Activated CD4-positive, alpha-beta memory T cell treated with anti-CD3 and anti-CD28 coated beads for 36 hours (primary cell): Measurements from ENCODE around the gene POMZP3. TPM values are rescaled to one million over a fixed set of nuclear protein-coding genes. Genes with fewer than 3 reads are reported as not detected.
A peak's percentile ranks its signal among the peaks of the same experiment; 100 is the strongest.
"Not testable (repeated sequence)": the region's sequence is repeated elsewhere in the genome, so short reads cannot be mapped to it uniquely, and the experiment has no call there.

Experiments
- CTCF ChIA-PET: fragments of 350-600 bp; sonication (Branson Sonifier 250); formaldehyde crosslinking; loops from one replicate; lab custom pipeline; 2021; ENCODE audit warnings: antibody characterized with exemption, inconsistent platforms; lab: Charles Lee
- POLR2A ChIA-PET: fragments of 350-600 bp; sonication (Branson Sonifier 250); formaldehyde crosslinking; loops from one replicate; lab custom pipeline; 2021; ENCODE audit warnings: antibody characterized with exemption; lab: Charles Lee
- DNase-seq: peaks from one replicate; pipeline ENCODE4 v3.0.0-alpha.2; 2020
- H3K27ac Mint-ChIP-seq: one replicate; pipeline ENCODE4 v1.8.0; 2021; ENCODE audit warnings: mixed read lengths
- H3K27me3 Mint-ChIP-seq: one replicate; pipeline ENCODE4 v1.8.0; 2021; ENCODE audit warnings: mixed read lengths
- H3K36me3 Mint-ChIP-seq: one replicate; pipeline ENCODE4 v1.8.0; 2021; ENCODE audit warnings: mixed read lengths
- H3K4me1 Mint-ChIP-seq: one replicate; pipeline ENCODE4 v1.8.0; 2021; ENCODE audit warnings: low read depth, mixed read lengths
- H3K4me3 Mint-ChIP-seq: one replicate; pipeline ENCODE4 v1.8.0; 2021; ENCODE audit warnings: mild to moderate bottlenecking, mixed read lengths
- H3K9me3 Mint-ChIP-seq: one replicate; pipeline ENCODE4 v1.8.0; 2021; ENCODE audit warnings: mixed read lengths
- intact Hi-C: fragments of 100-400 bp; cut with micrococcal nuclease; formaldehyde crosslinking; loops from one replicate; pipeline ENCODE4 v1.15.1; 2023
- total RNA-seq, 2 experiments: library from RNA; stranded (reverse); gene quantifications; one replicate each; pipeline ENCODE4 v1.2.3, GENCODE V29; 2021

Gene POMZP3
- total RNA-seq, 2 experiments from 2014 or later, result 29.3 to 29.8 TPM

- H3K36me3 Mint-ChIP-seq, H3K4me3 Mint-ChIP-seq, intact Hi-C loops, H3K27me3 Mint-ChIP-seq, H3K9me3 Mint-ChIP-seq, CTCF ChIA-PET, POLR2A ChIA-PET: not testable (repeated sequence)
- DNase-seq, result peak; percentile 43
- Mint-ChIP-seq H3K27ac (peak overlapping the region; percentile 66), H3K4me1 (peaks cover 47% of the 10 kb centered on the region)
Measured at GRCh38 chr7:76582848-76583631, 44.0 kb downstream of the POMZP3 start.

GRCh38 chr7:76575919-76576655, 51.0 kb downstream of the POMZP3 start:
- H3K9me3 Mint-ChIP-seq, CTCF ChIA-PET, DNase-seq, POLR2A ChIA-PET, H3K27ac Mint-ChIP-seq, H3K4me1 Mint-ChIP-seq, H3K27me3 Mint-ChIP-seq, intact Hi-C loops, H3K36me3 Mint-ChIP-seq, H3K4me3 Mint-ChIP-seq: not testable (repeated sequence)

DNA sequence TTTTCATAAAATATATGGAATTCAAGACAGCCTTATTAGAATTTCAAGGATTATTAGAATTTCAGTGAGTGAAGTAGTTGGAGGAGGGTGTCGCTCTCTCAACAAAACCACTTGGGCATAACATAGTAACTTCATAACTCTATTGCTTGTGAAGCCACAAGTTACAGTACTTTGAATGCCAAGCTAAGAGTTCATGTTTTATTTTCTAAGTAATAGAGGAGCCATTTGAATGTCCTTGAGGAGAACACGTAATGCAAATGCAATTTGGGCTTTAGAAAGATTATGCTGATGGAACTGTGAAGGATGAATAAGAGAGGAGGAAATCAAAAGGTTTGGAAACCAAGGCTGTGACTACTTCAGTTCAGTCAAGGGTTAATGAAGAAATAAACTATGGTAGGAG, 51.6 kb downstream of the POMZP3 start:
- POLR2A ChIA-PET, DNase-seq, H3K4me1 Mint-ChIP-seq, intact Hi-C loops, CTCF ChIA-PET, H3K9me3 Mint-ChIP-seq, H3K27ac Mint-ChIP-seq, H3K27me3 Mint-ChIP-seq, H3K4me3 Mint-ChIP-seq, H3K36me3 Mint-ChIP-seq: not testable (repeated sequence)

DNA sequence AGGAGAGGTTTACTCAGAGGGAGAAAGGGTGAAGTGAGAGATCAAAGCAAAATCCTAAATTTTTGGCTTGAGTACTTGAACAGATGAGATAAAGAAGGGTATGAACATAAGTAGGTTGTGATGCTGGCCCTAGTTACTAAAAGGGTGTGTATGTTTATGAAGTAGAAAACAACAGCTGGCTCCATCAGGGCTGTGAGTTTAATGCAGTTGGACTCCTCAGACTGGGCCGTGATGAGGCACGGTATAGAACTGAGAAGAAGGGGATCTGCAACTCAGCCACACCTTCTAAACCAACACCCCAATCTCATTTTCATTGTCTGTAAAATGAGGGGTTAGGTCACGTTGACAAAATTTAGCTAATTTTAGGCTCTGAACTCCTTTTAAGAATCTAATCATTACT, 54.8 kb downstream of the POMZP3 start:
- DNase-seq, H3K36me3 Mint-ChIP-seq, POLR2A ChIA-PET, CTCF ChIA-PET, H3K27ac Mint-ChIP-seq, H3K4me1 Mint-ChIP-seq, H3K9me3 Mint-ChIP-seq, H3K27me3 Mint-ChIP-seq, H3K4me3 Mint-ChIP-seq, intact Hi-C loops: not testable (repeated sequence)

- DNase-seq, POLR2A ChIA-PET, CTCF ChIA-PET, H3K9me3 Mint-ChIP-seq, H3K4me3 Mint-ChIP-seq, H3K27ac Mint-ChIP-seq, H3K36me3 Mint-ChIP-seq, H3K27me3 Mint-ChIP-seq, H3K4me1 Mint-ChIP-seq, intact Hi-C loops: not testable (repeated sequence)
Measured at GRCh38 chr7:76570324-76570775, 56.7 kb downstream of the POMZP3 start.

DNA sequence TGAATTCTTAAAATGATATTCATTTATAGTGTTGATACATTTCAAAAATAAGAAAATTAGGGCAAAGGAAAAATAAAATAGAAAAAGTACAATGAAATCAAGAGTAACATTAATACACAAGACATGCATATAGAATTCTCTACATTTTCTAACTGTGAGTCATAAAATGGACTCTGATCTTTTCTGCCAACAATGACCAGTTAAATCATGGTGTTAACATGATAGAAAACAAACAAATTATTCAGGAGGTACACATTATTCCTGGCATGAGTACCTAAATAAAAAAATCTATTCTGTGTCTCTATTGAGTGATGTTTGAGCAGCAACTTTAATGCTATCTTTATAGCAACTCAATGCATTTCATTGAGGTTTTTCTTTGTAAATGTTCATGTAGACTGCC, 58.3 kb downstream of the POMZP3 start:
- H3K36me3 Mint-ChIP-seq, DNase-seq, intact Hi-C loops, H3K9me3 Mint-ChIP-seq, H3K27me3 Mint-ChIP-seq, H3K4me3 Mint-ChIP-seq, POLR2A ChIA-PET, H3K27ac Mint-ChIP-seq, CTCF ChIA-PET: not testable (repeated sequence)
- H3K4me1 Mint-ChIP-seq, result peaks cover 14% of the 10 kb centered on the region

DNA sequence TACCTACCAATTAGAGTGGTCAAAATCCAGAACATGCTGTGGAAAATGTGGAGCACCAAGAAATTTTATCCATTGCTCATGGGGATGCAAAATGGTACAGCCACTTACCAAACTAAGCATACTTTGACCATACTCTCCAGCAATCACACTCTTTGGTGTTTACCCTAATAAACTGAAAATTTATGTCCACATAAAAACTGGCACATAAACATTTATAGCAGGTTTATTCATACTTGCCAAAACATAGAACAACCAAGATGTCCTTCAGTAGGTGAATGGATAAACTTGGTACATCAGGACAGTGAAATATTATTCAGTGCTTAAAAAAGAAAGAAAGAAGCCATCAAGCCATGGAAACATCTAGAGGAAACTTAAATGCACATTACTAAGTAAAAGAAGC, 59.3 kb downstream of the POMZP3 start:
- CTCF ChIA-PET, intact Hi-C loops, H3K27ac Mint-ChIP-seq, H3K27me3 Mint-ChIP-seq, POLR2A ChIA-PET, H3K9me3 Mint-ChIP-seq, H3K36me3 Mint-ChIP-seq, DNase-seq, H3K4me3 Mint-ChIP-seq: not testable (repeated sequence)
- H3K4me1 Mint-ChIP-seq, result peaks cover 14% of the 10 kb centered on the region

GRCh38 chr7:76567311-76567710, 59.8 kb downstream of the POMZP3 start:
- H3K36me3 Mint-ChIP-seq, H3K4me3 Mint-ChIP-seq, H3K9me3 Mint-ChIP-seq, intact Hi-C loops, DNase-seq, POLR2A ChIA-PET, H3K27ac Mint-ChIP-seq, H3K27me3 Mint-ChIP-seq, CTCF ChIA-PET: not testable (repeated sequence)
- H3K4me1 Mint-ChIP-seq, result peaks cover 16% of the 10 kb centered on the region

DNA sequence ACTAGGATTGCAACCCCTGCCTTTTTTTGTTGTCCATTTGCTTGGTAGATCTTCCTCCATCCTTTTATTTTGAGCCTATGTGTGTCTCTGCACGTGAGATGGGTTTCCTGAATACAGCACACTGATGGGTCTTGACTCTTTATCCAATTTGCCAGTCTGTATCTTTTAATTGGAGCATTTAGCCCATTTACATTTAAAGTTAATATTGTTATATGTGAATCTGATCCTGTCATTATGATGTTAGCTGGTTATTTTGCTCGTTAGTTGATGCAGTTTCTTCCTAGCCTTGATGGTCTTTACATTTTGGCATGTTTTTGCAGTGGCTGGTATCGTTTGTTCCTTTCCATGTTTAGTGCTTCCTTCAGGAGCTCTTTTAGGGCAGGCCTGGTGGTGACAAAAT, 62.1 kb downstream of the POMZP3 start:
- POLR2A ChIA-PET, H3K36me3 Mint-ChIP-seq, H3K27me3 Mint-ChIP-seq, H3K9me3 Mint-ChIP-seq, CTCF ChIA-PET, H3K27ac Mint-ChIP-seq, DNase-seq, intact Hi-C loops, H3K4me3 Mint-ChIP-seq: not testable (repeated sequence)
- peaks cover 16% of the 10 kb centered on the region for H3K4me1 Mint-ChIP-seq

GRCh38 chr7:76561342-76561741, 65.7 kb downstream of the POMZP3 start:
- H3K4me3 Mint-ChIP-seq, DNase-seq, H3K27ac Mint-ChIP-seq, CTCF ChIA-PET, H3K9me3 Mint-ChIP-seq, POLR2A ChIA-PET, H3K27me3 Mint-ChIP-seq, intact Hi-C loops: not testable (repeated sequence)
- H3K36me3 Mint-ChIP-seq, result peaks cover 15% of the 10 kb centered on the region
- peaks cover 28% of the 10 kb centered on the region for H3K4me1 Mint-ChIP-seq

DNA sequence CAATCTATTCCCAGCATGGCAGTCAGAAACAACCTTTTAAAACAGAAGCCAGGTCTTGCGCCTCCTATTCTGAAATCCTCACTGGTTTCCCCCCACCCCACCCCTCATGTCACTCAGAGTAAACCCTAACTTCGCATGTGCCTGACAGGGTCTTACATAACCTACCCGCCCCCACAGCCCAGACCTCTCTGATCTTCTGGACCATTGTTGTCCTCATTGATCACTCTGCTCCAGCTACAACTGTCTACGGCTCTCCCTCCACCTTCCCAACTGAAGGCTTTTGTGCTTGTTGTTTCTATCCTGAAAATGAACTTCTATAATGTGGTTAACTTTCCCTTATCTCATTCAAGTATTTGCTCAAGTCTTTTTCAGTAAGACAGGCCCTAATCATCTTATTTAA, 66.9 kb downstream of the POMZP3 start:
- Mint-ChIP-seq H3K4me1 (peaks cover 30% of the 10 kb centered on the region), H3K36me3 (peaks cover 20% of the 10 kb centered on the region)
- intact Hi-C loops, CTCF ChIA-PET, POLR2A ChIA-PET, DNase-seq, H3K4me3 Mint-ChIP-seq, H3K27ac Mint-ChIP-seq, H3K9me3 Mint-ChIP-seq, H3K27me3 Mint-ChIP-seq: not testable (repeated sequence)
